Activated CD4-positive, alpha-beta T cell treated with anti-CD3 and anti-CD28 coated beads, Interleukin-2, amount 10 ng/mL, durations not matched to agents 7 days and 5 days (primary cell): ENCODE measurements around the gene CSNK1G1. TPM values are rescaled to one million over a fixed set of nuclear protein-coding genes. Genes with fewer than 3 reads are reported as not detected.
"Not testable (repeated sequence)": the region's sequence is repeated elsewhere in the genome, so short reads cannot be mapped to it uniquely, and the experiment has no call there.

Experiments used
- CTCF ChIA-PET: fragments of 350-600 bp; sonication (Branson Sonifier 250); formaldehyde crosslinking; loops from one replicate; lab custom pipeline; 2021; ENCODE audit warnings: antibody characterized with exemption; lab: Charles Lee
- POLR2A ChIA-PET: fragments of 350-600 bp; sonication (Branson Sonifier 250); formaldehyde crosslinking; loops from one replicate; lab custom pipeline; 2021; ENCODE audit warnings: antibody characterized with exemption; lab: Charles Lee
- DNase-seq: peaks from one replicate; pipeline ENCODE4 v3.0.0-alpha.2; 2020
- H3K27ac Mint-ChIP-seq: one replicate; pipeline ENCODE4 v1.8.0; 2021; ENCODE audit warnings: mild to moderate bottlenecking, moderate library complexity, mixed read lengths
- H3K27me3 Mint-ChIP-seq: one replicate; pipeline ENCODE4 v1.8.0; 2021; ENCODE audit warnings: mixed read lengths
- H3K36me3 Mint-ChIP-seq: one replicate; pipeline ENCODE4 v1.8.0; 2021; ENCODE audit warnings: low read depth, mixed read lengths
- H3K4me1 Mint-ChIP-seq: one replicate; pipeline ENCODE4 v1.8.0; 2021; ENCODE audit warnings: mixed read lengths
- H3K4me3 Mint-ChIP-seq: one replicate; pipeline ENCODE4 v1.8.0; 2021; ENCODE audit warnings: mild to moderate bottlenecking, moderate library complexity, mixed read lengths
- H3K9me3 Mint-ChIP-seq: one replicate; pipeline ENCODE4 v1.8.0; 2021; ENCODE audit warnings: mixed read lengths
- total RNA-seq, 2 experiments: library from RNA; stranded (reverse); gene quantifications; one replicate each; pipeline ENCODE4 v1.2.3, GENCODE V29; 2021

The CSNK1G1 gene
- total RNA-seq, 2 experiments from 2014 or later, result 24.6 to 30.4 TPM

- Mint-ChIP-seq H3K4me1 (peaks cover 2% of the 10 kb centered on the region), H3K9me3 (peaks cover 11% of the 10 kb centered on the region), H3K27ac (no peak overlapping the region), H3K36me3 (peaks cover 19% of the 10 kb centered on the region), H3K4me3 (no peak overlapping the region), H3K27me3 (no peaks in the 10 kb centered on the region)
- POLR2A ChIA-PET, result no interaction called here
- CTCF ChIA-PET, result interaction anchor here (0.5 kb wide), 1 partner anchor 812 kb away, joined by 3 read pairs; no protein-coding TSS in a partner anchor
- DNase-seq, result no peak
Observed at GRCh38 chr15:64223882-64224281, 132.1 kb downstream of the CSNK1G1 start.

GRCh38 chr15:64222573-64223366 lies 133.2 kb downstream of the CSNK1G1 start:
- Mint-ChIP-seq H3K9me3 (peaks cover 11% of the 10 kb centered on the region), H3K27ac (no peak overlapping the region), H3K36me3 (peaks cover 19% of the 10 kb centered on the region), H3K4me1 (peaks cover 2% of the 10 kb centered on the region), H3K27me3 (no peaks in the 10 kb centered on the region), H3K4me3 (no peak overlapping the region)
- ChIA-PET POLR2A (no interaction called here), CTCF (interaction anchor here (0.7 to 0.9 kb wide), 2 partner anchors 29 to 411 kb away, joined by 4 read pairs; no protein-coding TSS in a partner anchor)
- no peak for DNase-seq

GRCh38 chr15:64221911-64222310 lies 134.1 kb downstream of the CSNK1G1 start:
- H3K27ac Mint-ChIP-seq, H3K27me3 Mint-ChIP-seq, H3K4me1 Mint-ChIP-seq, DNase-seq, H3K4me3 Mint-ChIP-seq, POLR2A ChIA-PET: not testable (repeated sequence)
- CTCF ChIA-PET, result interaction anchor here (0.9 kb wide), 1 partner anchor 412 kb away, joined by 4 read pairs; no protein-coding TSS in a partner anchor
- Mint-ChIP-seq H3K9me3 (peaks cover 11% of the 10 kb centered on the region), H3K36me3 (peaks cover 19% of the 10 kb centered on the region)

- H3K27me3 Mint-ChIP-seq, H3K4me3 Mint-ChIP-seq, POLR2A ChIA-PET, H3K9me3 Mint-ChIP-seq, DNase-seq, H3K4me1 Mint-ChIP-seq, H3K27ac Mint-ChIP-seq, H3K36me3 Mint-ChIP-seq: not testable (repeated sequence)
- CTCF ChIA-PET, result interaction anchor here (1.7 kb wide), 1 partner anchor 14 kb away, joined by 4 read pairs; no protein-coding TSS in a partner anchor
Observed at GRCh38 chr15:64217429-64217750, 138.6 kb downstream of the CSNK1G1 start.

GRCh38 chr15:64216730-64217428 lies 139.1 kb downstream of the CSNK1G1 start:
- Mint-ChIP-seq H3K27me3 (no peaks in the 10 kb centered on the region), H3K4me3 (no peak overlapping the region), H3K36me3 (peaks cover 7% of the 10 kb centered on the region), H3K4me1 (peaks cover 2% of the 10 kb centered on the region), H3K9me3 (peaks cover 2% of the 10 kb centered on the region), H3K27ac (no peak overlapping the region)
- ChIA-PET CTCF (interaction anchor here (1.6 to 1.7 kb wide), 2 partner anchors 15 to 26 kb away, joined by 3 to 4 read pairs; no protein-coding TSS in a partner anchor), POLR2A (no interaction called here)
- no peak for DNase-seq

- no peak for DNase-seq
- peaks cover 2% of the 10 kb centered on the region for H3K36me3 Mint-ChIP-seq
- H3K27me3 Mint-ChIP-seq, result no peaks in the 10 kb centered on the region
- no peak overlapping the region for H3K27ac Mint-ChIP-seq
- ChIA-PET CTCF (interaction anchor here (1.2 to 1.7 kb wide), 3 partner anchors 13 to 25 kb away, joined by 3 to 5 read pairs (median 4); no protein-coding TSS in a partner anchor), POLR2A (no interaction called here)
- peaks cover 7% of the 10 kb centered on the region for H3K4me1 Mint-ChIP-seq
- H3K9me3 Mint-ChIP-seq, result no peaks in the 10 kb centered on the region
- H3K4me3 Mint-ChIP-seq, result no peak overlapping the region
Observed at GRCh38 chr15:64216196-64216595, 139.8 kb downstream of the CSNK1G1 start.

- POLR2A ChIA-PET, result no interaction called here
- Mint-ChIP-seq H3K4me1 (peaks cover 12% of the 10 kb centered on the region), H3K27me3 (no peaks in the 10 kb centered on the region), H3K4me3 (no peak overlapping the region), H3K36me3 (peaks cover 2% of the 10 kb centered on the region), H3K9me3 (no peaks in the 10 kb centered on the region), H3K27ac (no peak overlapping the region)
- no peak for DNase-seq
- CTCF ChIA-PET, result no interaction called here
Observed at GRCh38 chr15:64213646-64214045, 142.3 kb downstream of the CSNK1G1 start.

- CTCF ChIA-PET, result no interaction called here
- no peak for DNase-seq
- H3K4me1 Mint-ChIP-seq, result peaks cover 12% of the 10 kb centered on the region
Observed at GRCh38 chr15:64211696-64212095, 144.3 kb downstream of the CSNK1G1 start.

GRCh38 chr15:64210371-64210770 lies 145.6 kb downstream of the CSNK1G1 start:
- no peaks in the 10 kb centered on the region for H3K9me3 Mint-ChIP-seq
- H3K27me3 Mint-ChIP-seq, result no peaks in the 10 kb centered on the region
- ChIA-PET CTCF (interaction anchor here (2.6 kb wide), 1 partner anchor 22 kb away, joined by 11 read pairs; no protein-coding TSS in a partner anchor), POLR2A (no interaction called here)
- no peaks in the 10 kb centered on the region for H3K36me3 Mint-ChIP-seq
- H3K27ac Mint-ChIP-seq, result no peak overlapping the region
- H3K4me1 Mint-ChIP-seq, result peaks cover 12% of the 10 kb centered on the region
- no peak overlapping the region for H3K4me3 Mint-ChIP-seq
- no peak for DNase-seq

More at GRCh38 chr15:64211696-64212095, 144.3 kb downstream of the CSNK1G1 start:
- Mint-ChIP-seq H3K27ac (no peak overlapping the region), H3K36me3 (peaks cover 2% of the 10 kb centered on the region), H3K27me3 (no peaks in the 10 kb centered on the region), H3K9me3 (no peaks in the 10 kb centered on the region), H3K4me3 (no peak overlapping the region)
- POLR2A ChIA-PET, result no interaction called here

GRCh38 chr15:64209680-64210334 lies 146.2 kb downstream of the CSNK1G1 start:
- POLR2A ChIA-PET, result no interaction called here
- Mint-ChIP-seq H3K4me3 (no peak overlapping the region), H3K27me3 (no peaks in the 10 kb centered on the region), H3K4me1 (peaks cover 12% of the 10 kb centered on the region), H3K36me3 (peaks cover under 1% of the 10 kb centered on the region), H3K9me3 (no peaks in the 10 kb centered on the region), H3K27ac (no peak overlapping the region)
- CTCF ChIA-PET, result interaction anchor here (2.6 kb wide), 1 partner anchor 21 kb away, joined by 11 read pairs; no protein-coding TSS in a partner anchor
- DNase-seq, result peak; percentile 11

GRCh38 chr15:64205202-64205601 lies 150.8 kb downstream of the CSNK1G1 start:
- Mint-ChIP-seq H3K9me3 (no peaks in the 10 kb centered on the region), H3K27me3 (no peaks in the 10 kb centered on the region), H3K4me3 (no peak overlapping the region), H3K27ac (no peak overlapping the region), H3K4me1 (peaks cover 4% of the 10 kb centered on the region), H3K36me3 (peaks cover 14% of the 10 kb centered on the region)
- CTCF ChIA-PET, result no interaction called here
- DNase-seq, result no peak
- POLR2A ChIA-PET, result no interaction called here

- Mint-ChIP-seq H3K4me1 (no peaks in the 10 kb centered on the region), H3K9me3 (no peaks in the 10 kb centered on the region), H3K27ac (no peak overlapping the region), H3K36me3 (peaks cover 20% of the 10 kb centered on the region), H3K27me3 (no peaks in the 10 kb centered on the region), H3K4me3 (no peak overlapping the region)
- POLR2A ChIA-PET, result no interaction called here
- DNase-seq, result no peak
- CTCF ChIA-PET, result interaction anchor here (0.6 kb wide), 1 partner anchor 482 kb away, joined by 3 read pairs; no protein-coding TSS in a partner anchor
Observed at GRCh38 chr15:64197425-64197824, 158.5 kb downstream of the CSNK1G1 start.
